OCI-LY3 (cell line): ENCODE results near the gene CDC25A.

Experiments used
- H2AFZ ChIP-seq: fragments of 200-600, 300-600 bp; shearing (Covaris generic); 2 replicates; pipeline ENCODE4 v1.6.0; 2014; ENCODE audit warnings: antibody characterized with exemption, low read depth, low read length
- H3K27ac ChIP-seq: fragments of 200-600, 300-600 bp; sonication (generic); 2 replicates; pipeline ENCODE4 v1.5.1; 2014; ENCODE audit warnings: mild to moderate bottlenecking, low read length, moderate library complexity, mixed read lengths
- H3K27me3 ChIP-seq: fragments of 200-600, 300-600 bp; sonication (generic); 2 replicates; pipeline ENCODE4 v1.6.1; 2014; ENCODE audit warnings: low read depth, low read length, mixed read lengths
- H3K36me3 ChIP-seq: fragments of 200-600, 300-600 bp; sonication (generic); replicated peaks from 2 replicates; pipeline ENCODE3; 2014; ENCODE audit warnings: low read depth, low read length, mixed read lengths
- H3K4me1 ChIP-seq: fragments of 300-600, 200-600 bp; sonication (generic); 2 replicates; pipeline ENCODE4 v1.6.1; 2014; ENCODE audit warnings: low read length, mixed read lengths
- H3K4me2 ChIP-seq: fragments of 200-600, 300-600 bp; sonication (generic); 2 replicates; pipeline ENCODE4 v1.6.1; 2014; ENCODE audit warnings: low read length, mixed read lengths
- H3K4me3 ChIP-seq: fragments of 300-600, 200-600 bp; sonication (generic); 2 replicates; pipeline ENCODE4 v1.5.1; 2014; ENCODE audit warnings: antibody characterized with exemption, mild to moderate bottlenecking, low read length, moderate library complexity
- H3K79me2 ChIP-seq: fragments of 300-600, 200-600 bp; shearing (Covaris generic); 2 replicates; pipeline ENCODE4 v1.6.1; 2014; ENCODE audit warnings: mild to moderate bottlenecking, low read length, mixed read lengths
- H3K9ac ChIP-seq: fragments of 300-600, 200-600 bp; shearing (Covaris generic); 2 replicates; pipeline ENCODE4 v1.6.0; 2014; ENCODE audit warnings: mild to moderate bottlenecking, low read length, moderate library complexity
- H3K9me3 ChIP-seq: fragments of 200-600, 300-600 bp; shearing (Covaris generic); 2 replicates; pipeline ENCODE4 v1.6.1; 2014; ENCODE audit warnings: low read length, mixed read lengths; ENCODE audit not compliant: insufficient read depth
- H4K20me1 ChIP-seq: fragments of 200-600, 300-600 bp; sonication (generic); 2 replicates; pipeline ENCODE4 v1.6.1; 2016; ENCODE audit warnings: low read length, mixed read lengths; ENCODE audit not compliant: insufficient read depth
- EZH2phosphoT487 ChIP-seq: fragments of 200-600 bp; shearing (Covaris generic); IDR thresholded peaks from 2 replicates; pipeline ENCODE4 v1.6.1; 2018; ENCODE audit warnings: antibody characterized with exemption, mixed run types, low read depth
- TF ChIP-seq, protein P1 (sequence below): fragments of 200-600, 300-600 bp; sonication (generic); IDR thresholded peaks from 2 replicates; pipeline ENCODE4 v1.5.1; 2014; ENCODE audit warnings: antibody characterized with exemption, low read length, low read depth

CDC25A gene

DNA sequence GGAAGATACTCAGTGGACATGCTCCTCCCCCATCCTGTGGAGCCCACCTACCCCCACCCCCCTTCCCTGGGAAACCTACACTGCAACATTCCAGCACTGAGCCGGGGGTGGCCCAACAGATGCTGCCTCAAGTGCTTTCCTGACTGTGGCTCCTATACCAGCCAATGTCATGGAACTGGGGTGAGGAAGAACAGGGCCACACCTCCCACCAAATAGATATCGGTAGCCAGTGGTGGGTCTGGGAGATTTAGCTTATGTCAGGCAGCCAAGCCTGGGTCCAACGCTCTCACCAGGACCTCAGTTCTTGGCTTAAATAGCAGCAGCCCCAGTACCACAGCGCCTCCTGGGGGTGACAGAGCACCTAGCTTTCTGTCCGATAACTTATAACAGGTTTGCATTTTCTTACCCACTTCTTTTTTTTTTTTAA lies 30.3 kb downstream of the CDC25A start:
- Histone ChIP-seq H2AFZ (no peak overlapping the region), H3K4me1 (no peaks in the 10 kb centered on the region), H3K27me3 (no peaks in the 10 kb centered on the region), H3K36me3 (peaks cover 47% of the 10 kb centered on the region), H3K9me3 (no peaks in the 10 kb centered on the region), H3K4me2 (no peak overlapping the region), H3K79me2 (no peaks in the 10 kb centered on the region), H3K4me3 (no peak overlapping the region), H3K9ac (no peak overlapping the region), H3K27ac (no peak overlapping the region), H4K20me1 (0 out of 2 replicates have a peak, but pooled peaks cover 11% of the 10 kb centered on the region)
- no peak for TF ChIP-seq EZH2phosphoT487
- TF ChIP-seq, protein P1, sequence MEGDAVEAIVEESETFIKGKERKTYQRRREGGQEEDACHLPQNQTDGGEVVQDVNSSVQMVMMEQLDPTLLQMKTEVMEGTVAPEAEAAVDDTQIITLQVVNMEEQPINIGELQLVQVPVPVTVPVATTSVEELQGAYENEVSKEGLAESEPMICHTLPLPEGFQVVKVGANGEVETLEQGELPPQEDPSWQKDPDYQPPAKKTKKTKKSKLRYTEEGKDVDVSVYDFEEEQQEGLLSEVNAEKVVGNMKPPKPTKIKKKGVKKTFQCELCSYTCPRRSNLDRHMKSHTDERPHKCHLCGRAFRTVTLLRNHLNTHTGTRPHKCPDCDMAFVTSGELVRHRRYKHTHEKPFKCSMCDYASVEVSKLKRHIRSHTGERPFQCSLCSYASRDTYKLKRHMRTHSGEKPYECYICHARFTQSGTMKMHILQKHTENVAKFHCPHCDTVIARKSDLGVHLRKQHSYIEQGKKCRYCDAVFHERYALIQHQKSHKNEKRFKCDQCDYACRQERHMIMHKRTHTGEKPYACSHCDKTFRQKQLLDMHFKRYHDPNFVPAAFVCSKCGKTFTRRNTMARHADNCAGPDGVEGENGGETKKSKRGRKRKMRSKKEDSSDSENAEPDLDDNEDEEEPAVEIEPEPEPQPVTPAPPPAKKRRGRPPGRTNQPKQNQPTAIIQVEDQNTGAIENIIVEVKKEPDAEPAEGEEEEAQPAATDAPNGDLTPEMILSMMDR, result peak; percentile 67

DNA sequence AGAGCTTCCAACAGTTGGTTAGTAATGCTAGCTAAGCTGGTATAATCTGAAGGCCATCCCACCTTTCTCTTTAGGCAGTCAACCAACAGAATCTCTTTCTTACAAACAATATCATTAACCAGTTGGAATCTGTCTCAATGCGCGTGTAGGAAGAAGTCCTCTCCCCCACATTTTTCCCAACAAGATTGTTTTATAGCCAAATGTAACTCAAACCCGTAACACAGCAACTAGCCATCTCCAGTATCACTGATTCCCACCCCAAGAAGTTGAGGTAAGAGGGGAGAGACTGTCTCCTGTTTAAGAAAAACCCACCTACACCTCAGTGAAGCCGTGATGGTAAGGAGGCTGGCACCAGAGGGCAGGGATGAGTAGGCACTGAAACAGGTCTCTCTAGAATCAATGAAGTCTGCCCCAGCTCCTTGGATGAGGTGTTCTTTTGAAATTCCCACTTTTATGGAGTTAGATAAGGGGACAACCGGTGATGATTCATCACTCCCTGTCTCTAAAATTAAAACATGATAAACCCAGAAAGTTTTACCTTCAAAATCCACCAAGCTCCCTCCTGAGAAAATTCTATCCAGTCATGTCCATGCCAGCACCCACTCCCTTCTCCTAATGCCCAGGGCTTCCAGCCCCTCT lies 30.9 kb downstream of the CDC25A start:
- Histone ChIP-seq H2AFZ (no peak overlapping the region), H3K27me3 (no peaks in the 10 kb centered on the region), H3K4me1 (no peaks in the 10 kb centered on the region), H3K27ac (no peak overlapping the region), H3K4me3 (no peak overlapping the region), H3K9me3 (no peaks in the 10 kb centered on the region), H3K36me3 (peaks cover 47% of the 10 kb centered on the region), H3K4me2 (no peak overlapping the region), H4K20me1 (0 out of 2 replicates have a peak, but pooled peaks cover 11% of the 10 kb centered on the region), H3K79me2 (no peaks in the 10 kb centered on the region), H3K9ac (no peak overlapping the region)
- no peak for TF ChIP-seq EZH2phosphoT487
- TF ChIP-seq, protein P1, result no peak

DNA sequence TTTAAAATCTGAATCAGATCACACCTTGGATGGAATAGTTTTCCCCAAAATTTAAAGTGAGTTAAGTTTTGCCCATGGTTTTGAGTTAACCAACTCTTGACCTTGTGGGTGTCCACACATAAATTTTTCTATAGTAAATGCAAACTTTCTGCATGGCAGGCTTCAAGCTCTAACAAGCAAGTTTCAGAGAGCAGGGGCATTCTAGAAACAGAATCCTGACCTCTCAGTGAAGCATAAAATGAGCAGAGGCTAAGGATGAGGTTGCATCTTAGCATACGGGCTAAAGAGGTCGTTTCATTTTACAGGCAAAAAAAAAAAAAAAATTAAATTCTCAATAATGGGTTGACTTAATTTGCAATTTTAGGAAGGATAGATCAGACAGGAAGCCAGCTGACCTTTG lies 32.1 kb downstream of the CDC25A start:
- Histone ChIP-seq H3K79me2 (no peaks in the 10 kb centered on the region), H3K36me3 (peaks cover 36% of the 10 kb centered on the region), H3K27me3 (no peaks in the 10 kb centered on the region), H3K27ac (no peak overlapping the region), H3K4me1 (no peaks in the 10 kb centered on the region), H3K4me3 (no peak overlapping the region), H3K9me3 (no peaks in the 10 kb centered on the region), H3K4me2 (no peak overlapping the region), H3K9ac (no peak overlapping the region), H4K20me1 (0 out of 2 replicates have a peak, but pooled peaks cover 11% of the 10 kb centered on the region), H2AFZ (no peak overlapping the region)
- TF ChIP-seq, protein P1, result no peak
- TF ChIP-seq EZH2phosphoT487, result no peak

DNA sequence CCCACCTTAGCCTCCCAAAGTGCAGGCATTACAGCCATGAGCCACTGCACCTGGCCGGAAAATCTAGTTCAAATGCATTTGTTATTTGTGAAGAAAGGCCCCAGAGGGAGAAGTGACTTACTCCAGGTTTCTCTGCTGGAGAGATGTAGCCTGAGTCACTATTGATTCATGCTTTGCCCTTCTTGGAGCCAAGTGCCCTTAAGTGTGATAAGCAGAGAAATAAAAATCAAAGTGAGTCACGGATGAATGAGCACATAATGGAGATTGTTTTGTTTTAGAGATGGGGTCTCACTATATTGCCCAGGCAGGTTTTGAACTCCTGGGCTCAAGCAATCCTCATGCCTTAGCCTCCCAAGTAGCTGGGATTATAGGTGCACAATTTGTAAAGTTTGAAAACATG lies 33.1 kb downstream of the CDC25A start:
- Histone ChIP-seq H3K4me1 (no peaks in the 10 kb centered on the region), H3K9me3 (no peaks in the 10 kb centered on the region), H3K36me3 (peaks cover 30% of the 10 kb centered on the region), H2AFZ (no peak overlapping the region), H3K79me2 (no peaks in the 10 kb centered on the region), H3K9ac (no peak overlapping the region), H3K27ac (no peak overlapping the region), H3K4me3 (no peak overlapping the region), H4K20me1 (0 out of 2 replicates have a peak, but pooled peaks cover 11% of the 10 kb centered on the region), H3K4me2 (no peak overlapping the region), H3K27me3 (no peaks in the 10 kb centered on the region)
- TF ChIP-seq, protein P1, result no peak
- TF ChIP-seq EZH2phosphoT487, result no peak
